Mucosa of stomach (tissue), 1 donor: ENCODE data around the gene PDZD7.

Source experiments
- H3K27me3 ChIP-seq: one replicate; pipeline ENCODE4 v1.7.0; 2013; ENCODE audit warnings: mild to moderate bottlenecking, low read length; ENCODE audit not compliant: control insufficient read depth, insufficient read depth
- H3K36me3 ChIP-seq: one replicate; pipeline ENCODE4 v1.7.0; 2013; ENCODE audit warnings: low read length; ENCODE audit not compliant: control insufficient read depth, insufficient read depth
- H3K4me1 ChIP-seq: one replicate; pipeline ENCODE4 v1.7.0; 2013; ENCODE audit warnings: mild to moderate bottlenecking, low read length; ENCODE audit not compliant: control insufficient read depth, insufficient read depth
- H3K4me3 ChIP-seq: one replicate; pipeline ENCODE4 v1.7.0; 2013; ENCODE audit warnings: low read length
- H3K9ac ChIP-seq: one replicate; pipeline ENCODE4 v1.7.0; 2013; ENCODE audit warnings: mild to moderate bottlenecking, low read length, moderate library complexity
- H3K9me3 ChIP-seq: one replicate; pipeline ENCODE4 v1.7.0; 2013; ENCODE audit warnings: mild to moderate bottlenecking, low read length, moderate library complexity; ENCODE audit not compliant: control insufficient read depth
- donor health status: Pancreatic carcinoma.

PDZD7 gene

GRCh38 chr10:101008823-101009423 is 22.0 kb downstream of the PDZD7 start:
- Histone ChIP-seq H3K9me3 (no peaks in the 10 kb centered on the region), H3K36me3 (peaks cover 4% of the 10 kb centered on the region), H3K9ac (no peak overlapping the region), H3K27me3 (no peaks in the 10 kb centered on the region), H3K4me1 (peaks cover 26% of the 10 kb centered on the region), H3K4me3 (no peak overlapping the region)

GRCh38 chr10:101007915-101008822 is 22.8 kb downstream of the PDZD7 start:
- Histone ChIP-seq H3K36me3 (peaks cover 4% of the 10 kb centered on the region), H3K27me3 (no peaks in the 10 kb centered on the region), H3K9ac (no peak overlapping the region), H3K9me3 (no peaks in the 10 kb centered on the region), H3K4me1 (peaks cover 21% of the 10 kb centered on the region), H3K4me3 (no peak overlapping the region)

GRCh38 chr10:101007099-101007711 is 23.7 kb downstream of the PDZD7 start:
- Histone ChIP-seq H3K4me1 (peaks cover 15% of the 10 kb centered on the region), H3K4me3 (no peak overlapping the region), H3K27me3 (no peaks in the 10 kb centered on the region), H3K9me3 (no peaks in the 10 kb centered on the region), H3K36me3 (peaks cover 4% of the 10 kb centered on the region), H3K9ac (no peak overlapping the region)

GRCh38 chr10:101006593-101007098 is 24.3 kb downstream of the PDZD7 start:
- Histone ChIP-seq H3K36me3 (peaks cover 4% of the 10 kb centered on the region), H3K9me3 (no peaks in the 10 kb centered on the region), H3K4me1 (peaks cover 15% of the 10 kb centered on the region), H3K4me3 (no peak overlapping the region), H3K27me3 (no peaks in the 10 kb centered on the region), H3K9ac (no peak overlapping the region)

- Histone ChIP-seq H3K27me3 (no peaks in the 10 kb centered on the region), H3K4me1 (peaks cover 12% of the 10 kb centered on the region), H3K36me3 (peaks cover 4% of the 10 kb centered on the region), H3K9ac (no peak overlapping the region), H3K4me3 (no peak overlapping the region), H3K9me3 (no peaks in the 10 kb centered on the region)
Observed at GRCh38 chr10:101005869-101006567, 24.9 kb downstream of the PDZD7 start.

GRCh38 chr10:101005361-101005760 is 25.6 kb downstream of the PDZD7 start:
- Histone ChIP-seq H3K9me3 (no peaks in the 10 kb centered on the region), H3K9ac (no peak overlapping the region), H3K4me1 (peaks cover 18% of the 10 kb centered on the region), H3K27me3 (no peaks in the 10 kb centered on the region), H3K36me3 (peaks cover 4% of the 10 kb centered on the region), H3K4me3 (no peak overlapping the region)

GRCh38 chr10:101003639-101004206 is 27.2 kb downstream of the PDZD7 start:
- Histone ChIP-seq H3K9ac (no peak overlapping the region), H3K36me3 (peaks cover 4% of the 10 kb centered on the region), H3K27me3 (no peaks in the 10 kb centered on the region), H3K4me1 (peaks cover 27% of the 10 kb centered on the region), H3K4me3 (no peak overlapping the region), H3K9me3 (no peaks in the 10 kb centered on the region)

- Histone ChIP-seq H3K27me3 (no peaks in the 10 kb centered on the region), H3K9ac (peak overlapping the region; percentile 41), H3K4me3 (no peak overlapping the region), H3K4me1 (peaks cover 37% of the 10 kb centered on the region), H3K9me3 (no peaks in the 10 kb centered on the region), H3K36me3 (peaks cover 4% of the 10 kb centered on the region)
Observed at GRCh38 chr10:101002456-101002855, 28.5 kb downstream of the PDZD7 start.

- no peaks in the 10 kb centered on the region for H3K27me3 ChIP-seq
- H3K9me3 ChIP-seq: no peaks in the 10 kb centered on the region
- H3K4me1 ChIP-seq: peaks cover 39% of the 10 kb centered on the region
- peaks cover 4% of the 10 kb centered on the region for H3K36me3 ChIP-seq
- H3K4me3 ChIP-seq: no peak overlapping the region
- H3K9ac ChIP-seq: peak overlapping the region; percentile 41
Observed at GRCh38 chr10:101001659-101002035, 29.3 kb downstream of the PDZD7 start.

- Histone ChIP-seq H3K36me3 (peaks cover 2% of the 10 kb centered on the region), H3K4me1 (peaks cover 44% of the 10 kb centered on the region)
Observed at GRCh38 chr10:101000915-101001658, 29.8 kb downstream of the PDZD7 start.

More at GRCh38 chr10:101000915-101001658, 29.8 kb downstream of the PDZD7 start:
- peak overlapping the region; percentile 90 for H3K9ac ChIP-seq
- H3K9me3 ChIP-seq: no peaks in the 10 kb centered on the region
- H3K4me3 ChIP-seq: peak overlapping the region; percentile 80
- no peaks in the 10 kb centered on the region for H3K27me3 ChIP-seq
